ENCODE results near the gene SNX11.

DNA sequence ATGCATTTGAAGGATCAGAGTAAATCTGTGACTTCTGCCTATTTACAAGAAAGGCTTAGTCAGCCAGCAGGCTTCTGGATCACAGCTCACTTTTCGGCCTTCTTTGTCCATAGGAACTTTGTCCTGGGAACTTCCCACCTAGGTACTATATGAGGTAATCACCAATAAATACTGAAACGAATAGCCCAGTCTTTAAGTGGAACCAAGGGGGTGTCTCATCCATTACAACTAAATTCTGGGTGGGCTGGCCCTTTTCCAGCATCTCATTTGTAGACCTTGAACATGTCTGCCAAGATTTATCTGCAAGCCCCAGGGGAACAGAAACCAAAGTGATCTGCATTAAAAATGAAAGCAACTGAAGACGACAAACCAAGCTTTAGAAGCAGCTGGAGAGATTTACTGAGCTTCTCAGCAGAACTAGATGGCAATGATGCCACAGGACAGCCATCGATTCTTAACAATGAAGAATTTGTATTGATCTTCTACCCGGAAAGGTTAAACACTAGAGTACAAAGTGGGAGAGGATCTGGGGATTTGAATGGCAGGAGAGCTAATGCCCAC lies 55.5 kb downstream of the SNX11 start:
- TF ChIP-seq, protein P1, sequence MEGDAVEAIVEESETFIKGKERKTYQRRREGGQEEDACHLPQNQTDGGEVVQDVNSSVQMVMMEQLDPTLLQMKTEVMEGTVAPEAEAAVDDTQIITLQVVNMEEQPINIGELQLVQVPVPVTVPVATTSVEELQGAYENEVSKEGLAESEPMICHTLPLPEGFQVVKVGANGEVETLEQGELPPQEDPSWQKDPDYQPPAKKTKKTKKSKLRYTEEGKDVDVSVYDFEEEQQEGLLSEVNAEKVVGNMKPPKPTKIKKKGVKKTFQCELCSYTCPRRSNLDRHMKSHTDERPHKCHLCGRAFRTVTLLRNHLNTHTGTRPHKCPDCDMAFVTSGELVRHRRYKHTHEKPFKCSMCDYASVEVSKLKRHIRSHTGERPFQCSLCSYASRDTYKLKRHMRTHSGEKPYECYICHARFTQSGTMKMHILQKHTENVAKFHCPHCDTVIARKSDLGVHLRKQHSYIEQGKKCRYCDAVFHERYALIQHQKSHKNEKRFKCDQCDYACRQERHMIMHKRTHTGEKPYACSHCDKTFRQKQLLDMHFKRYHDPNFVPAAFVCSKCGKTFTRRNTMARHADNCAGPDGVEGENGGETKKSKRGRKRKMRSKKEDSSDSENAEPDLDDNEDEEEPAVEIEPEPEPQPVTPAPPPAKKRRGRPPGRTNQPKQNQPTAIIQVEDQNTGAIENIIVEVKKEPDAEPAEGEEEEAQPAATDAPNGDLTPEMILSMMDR (IDR thresholded peaks at IDR 0.05; ENCODE audit: insufficient read depth, low read length) = no peak
- no peak for TF ChIP-seq POLR2AphosphoS5 (IDR thresholded peaks at IDR 0.05; ENCODE audit: low read depth)
- TF ChIP-seq, protein P2, sequence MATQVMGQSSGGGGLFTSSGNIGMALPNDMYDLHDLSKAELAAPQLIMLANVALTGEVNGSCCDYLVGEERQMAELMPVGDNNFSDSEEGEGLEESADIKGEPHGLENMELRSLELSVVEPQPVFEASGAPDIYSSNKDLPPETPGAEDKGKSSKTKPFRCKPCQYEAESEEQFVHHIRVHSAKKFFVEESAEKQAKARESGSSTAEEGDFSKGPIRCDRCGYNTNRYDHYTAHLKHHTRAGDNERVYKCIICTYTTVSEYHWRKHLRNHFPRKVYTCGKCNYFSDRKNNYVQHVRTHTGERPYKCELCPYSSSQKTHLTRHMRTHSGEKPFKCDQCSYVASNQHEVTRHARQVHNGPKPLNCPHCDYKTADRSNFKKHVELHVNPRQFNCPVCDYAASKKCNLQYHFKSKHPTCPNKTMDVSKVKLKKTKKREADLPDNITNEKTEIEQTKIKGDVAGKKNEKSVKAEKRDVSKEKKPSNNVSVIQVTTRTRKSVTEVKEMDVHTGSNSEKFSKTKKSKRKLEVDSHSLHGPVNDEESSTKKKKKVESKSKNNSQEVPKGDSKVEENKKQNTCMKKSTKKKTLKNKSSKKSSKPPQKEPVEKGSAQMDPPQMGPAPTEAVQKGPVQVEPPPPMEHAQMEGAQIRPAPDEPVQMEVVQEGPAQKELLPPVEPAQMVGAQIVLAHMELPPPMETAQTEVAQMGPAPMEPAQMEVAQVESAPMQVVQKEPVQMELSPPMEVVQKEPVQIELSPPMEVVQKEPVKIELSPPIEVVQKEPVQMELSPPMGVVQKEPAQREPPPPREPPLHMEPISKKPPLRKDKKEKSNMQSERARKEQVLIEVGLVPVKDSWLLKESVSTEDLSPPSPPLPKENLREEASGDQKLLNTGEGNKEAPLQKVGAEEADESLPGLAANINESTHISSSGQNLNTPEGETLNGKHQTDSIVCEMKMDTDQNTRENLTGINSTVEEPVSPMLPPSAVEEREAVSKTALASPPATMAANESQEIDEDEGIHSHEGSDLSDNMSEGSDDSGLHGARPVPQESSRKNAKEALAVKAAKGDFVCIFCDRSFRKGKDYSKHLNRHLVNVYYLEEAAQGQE (IDR thresholded peaks at IDR 0.05; ENCODE audit: insufficient replicate concordance, low read depth) = no peak

All from HL-60 (cell line).